ENCODE data around the gene PTPN20. TPM values are rescaled to one million over a fixed set of nuclear protein-coding genes. Genes with fewer than 3 reads are reported as not detected.

The PTPN20 gene
- total and polyA plus RNA-seq, 2 of the 8 experiments (the other 6 are each of a cell fraction or from before 2014, with no cell fraction given), result not detected

DNA sequence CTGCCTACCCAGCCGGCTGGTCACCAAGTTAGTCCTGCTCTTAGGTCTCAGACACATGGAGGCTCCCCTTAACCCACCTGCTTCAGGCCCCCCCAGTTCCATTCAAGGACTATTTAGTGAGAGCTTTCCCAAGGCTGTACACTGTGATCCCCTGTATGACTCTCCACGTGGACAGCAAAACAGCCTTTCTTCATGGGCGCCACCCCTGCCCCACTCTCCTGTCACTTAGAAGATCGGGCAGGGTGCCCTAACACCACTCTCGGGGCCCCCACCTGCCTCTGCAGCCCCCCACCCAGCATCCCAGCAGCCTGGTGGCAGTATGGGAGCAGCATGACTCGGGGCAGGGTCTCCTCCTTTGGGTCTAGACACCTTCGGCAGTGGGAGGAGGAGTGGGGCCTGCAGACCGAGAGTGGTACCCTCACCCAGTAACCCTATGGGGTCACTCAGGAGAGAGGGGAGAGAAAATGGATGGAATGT, 116.6 kb downstream of the PTPN20 start (continued):
- no peak for TF ChIP-seq NRF1 (IDR thresholded peaks at IDR 0.05; ENCODE audit: low read depth, low read length)
- no peak for TF ChIP-seq KDM5A (IDR thresholded peaks at IDR 0.05; ENCODE audit: low read length)
- no peak for TF ChIP-seq TBP (IDR thresholded peaks at IDR 0.05; ENCODE audit: low read depth, low read length)
- TF ChIP-seq TCF12 (IDR thresholded peaks at IDR 0.05; ENCODE audit: low read depth, low read length), result no peak
- TF ChIP-seq, protein P1, sequence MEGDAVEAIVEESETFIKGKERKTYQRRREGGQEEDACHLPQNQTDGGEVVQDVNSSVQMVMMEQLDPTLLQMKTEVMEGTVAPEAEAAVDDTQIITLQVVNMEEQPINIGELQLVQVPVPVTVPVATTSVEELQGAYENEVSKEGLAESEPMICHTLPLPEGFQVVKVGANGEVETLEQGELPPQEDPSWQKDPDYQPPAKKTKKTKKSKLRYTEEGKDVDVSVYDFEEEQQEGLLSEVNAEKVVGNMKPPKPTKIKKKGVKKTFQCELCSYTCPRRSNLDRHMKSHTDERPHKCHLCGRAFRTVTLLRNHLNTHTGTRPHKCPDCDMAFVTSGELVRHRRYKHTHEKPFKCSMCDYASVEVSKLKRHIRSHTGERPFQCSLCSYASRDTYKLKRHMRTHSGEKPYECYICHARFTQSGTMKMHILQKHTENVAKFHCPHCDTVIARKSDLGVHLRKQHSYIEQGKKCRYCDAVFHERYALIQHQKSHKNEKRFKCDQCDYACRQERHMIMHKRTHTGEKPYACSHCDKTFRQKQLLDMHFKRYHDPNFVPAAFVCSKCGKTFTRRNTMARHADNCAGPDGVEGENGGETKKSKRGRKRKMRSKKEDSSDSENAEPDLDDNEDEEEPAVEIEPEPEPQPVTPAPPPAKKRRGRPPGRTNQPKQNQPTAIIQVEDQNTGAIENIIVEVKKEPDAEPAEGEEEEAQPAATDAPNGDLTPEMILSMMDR (IDR thresholded peaks at IDR 0.05; ENCODE audit: control extremely low read depth in 1 of 3, insufficient read depth in 1 of 3, low read depth in 1 of 3, low read length in 3 of 3), result no peak
